Psoas muscle (tissue), 8 donors: ENCODE data around the gene POT1. TPM values are rescaled to one million over a fixed set of nuclear protein-coding genes. Genes with fewer than 3 reads are reported as not detected.
A peak's percentile ranks its signal among the peaks of the same experiment; 100 is the strongest.

Experiments used
- ATAC-seq, 4 donors: fragments of 200-7000 bp; cut with Tn5 transposase; one replicate each; pipeline ENCODE4 v1.9.1; 2020; ENCODE audit warnings: moderate library complexity in 3 of 4, mild to moderate bottlenecking in 2 of 4
- DNase-seq, 2 donors: peaks; one replicate each; pipeline ENCODE4 v3.0.0-alpha.2; 2020
- H3K27ac ChIP-seq: fragments of 200-600 bp; one replicate; pipeline ENCODE4 v1.8.0; 2022
- H3K27me3 ChIP-seq, 3 donors: fragments of 200-600 bp in 1 of 3; one replicate each; pipeline versions ENCODE4 v1.6.1 to v1.8.0; 2013 to 2022; ENCODE audit warnings: low read length in 2 of 3, mild to moderate bottlenecking in 2 of 3, moderate library complexity in 1 of 3; ENCODE audit not compliant: insufficient read depth in 3 of 3
- H3K36me3 ChIP-seq, 2 donors: fragments of 200-600 bp in 1 of 2; one replicate each; pipeline versions ENCODE4 v1.6.1 to v1.8.0; 2013 to 2022; ENCODE audit warnings: low read depth in 1 of 2, mild to moderate bottlenecking in 1 of 2, moderate library complexity in 1 of 2; ENCODE audit not compliant: insufficient read depth in 1 of 2
- H3K4me1 ChIP-seq: fragments of 200-600 bp; one replicate; pipeline ENCODE4 v1.8.0; 2022
- H3K4me3 ChIP-seq: fragments of 200-600 bp; one replicate; pipeline ENCODE4 v1.8.0; 2022; ENCODE audit warnings: mild to moderate bottlenecking
- H3K9me3 ChIP-seq: fragments of 200-600 bp; one replicate; pipeline ENCODE4 v1.8.0; 2022
- WGBS, 3 donors: extraction: QIAGEN DNeasy Blood & Tissue Kit; methylation state at CpG; one replicate each; pipeline versions ENCODE4 v1.1.6 to v1.1.7; 2013; 5-methylcytosine and 5-hydroxymethylcytosine counted together
- intact Hi-C, 2 donors: fragments of 100-400 bp; cut with DNase I; formaldehyde crosslinking; loops; one replicate each; pipeline versions ENCODE4 v1.11.0 to v1.14.2; 2022
- polyA plus RNA-seq, 3 donors: library from polyadenylated mRNA; stranded (reverse); fragments of 200-250 nt; gene quantifications; one replicate each; pipeline ENCODE4 v1.2.3, GENCODE V29; 2013
- total RNA-seq, 4 donors: library from RNA; stranded (reverse); fragmentation: NEBNext Ultra II Directional in 2 of 4; extraction: Animal tissue kit (Norgen Biotek cat#: 25700) in 2 of 4; gene quantifications; one replicate each; pipeline versions ENCODE4 v1.2.1 to v1.2.4, GENCODE V29; 2021 to 2023
- TF ChIP-seq, protein P1 (sequence below): fragments of 200-600 bp; IDR thresholded peaks from one replicate; pipeline ENCODE4 v1.8.0; 2022; ENCODE audit warnings: antibody characterized with exemption
- donor health status: healthy with polysubstance abuse.
- donor health status: DM: no; HTN: no; CAD: no; lungs with moderate emphysema.
- donor health status: Bipolar disorder and iron deficiency.
- donor health status: healthy.
- donor health status: DM: yes; HTN: yes; CAD: no.
- donor health status: DM: no; HTN: no; CAD: no.
- donor health status: DM: no; HTN: no; CAD: no.
- donor health status: DM: yes; HTN: yes; CAD: no.

POT1 gene
- total and polyA plus RNA-seq, 7 donors = 4.1 to 9.1 (median 6.5) TPM

DNA sequence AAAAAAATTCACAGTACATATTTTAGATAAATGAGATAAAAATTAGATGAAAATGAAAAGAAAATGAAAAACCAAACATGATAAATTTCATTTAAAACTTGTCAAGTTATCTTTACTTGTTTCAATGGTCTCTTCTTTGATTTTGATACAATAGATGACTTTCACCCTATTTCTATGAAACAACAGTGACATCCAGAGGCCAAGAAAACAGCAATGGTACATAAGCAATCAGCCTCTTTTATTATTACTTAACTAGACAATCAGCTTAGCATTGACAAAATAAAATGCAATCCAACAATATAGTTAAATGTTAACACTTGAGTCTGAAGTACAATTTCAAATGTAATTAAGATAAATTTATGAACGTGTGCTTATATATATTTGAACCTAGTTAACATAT lies 89.2 kb downstream of the POT1 start:
- H3K4me3 ChIP-seq = no peak overlapping the region
- H3K36me3 ChIP-seq = peaks cover 0 to 13% of the 10 kb centered on the region in 2 donors
- H3K9me3 ChIP-seq = no peaks in the 10 kb centered on the region
- no peaks in the 10 kb centered on the region for H3K27me3 ChIP-seq
- WGBS, 3 donors = 80 to 83% (median 81%) methylated on average over 1 of the region's 1 CpG
- TF ChIP-seq, protein P1, sequence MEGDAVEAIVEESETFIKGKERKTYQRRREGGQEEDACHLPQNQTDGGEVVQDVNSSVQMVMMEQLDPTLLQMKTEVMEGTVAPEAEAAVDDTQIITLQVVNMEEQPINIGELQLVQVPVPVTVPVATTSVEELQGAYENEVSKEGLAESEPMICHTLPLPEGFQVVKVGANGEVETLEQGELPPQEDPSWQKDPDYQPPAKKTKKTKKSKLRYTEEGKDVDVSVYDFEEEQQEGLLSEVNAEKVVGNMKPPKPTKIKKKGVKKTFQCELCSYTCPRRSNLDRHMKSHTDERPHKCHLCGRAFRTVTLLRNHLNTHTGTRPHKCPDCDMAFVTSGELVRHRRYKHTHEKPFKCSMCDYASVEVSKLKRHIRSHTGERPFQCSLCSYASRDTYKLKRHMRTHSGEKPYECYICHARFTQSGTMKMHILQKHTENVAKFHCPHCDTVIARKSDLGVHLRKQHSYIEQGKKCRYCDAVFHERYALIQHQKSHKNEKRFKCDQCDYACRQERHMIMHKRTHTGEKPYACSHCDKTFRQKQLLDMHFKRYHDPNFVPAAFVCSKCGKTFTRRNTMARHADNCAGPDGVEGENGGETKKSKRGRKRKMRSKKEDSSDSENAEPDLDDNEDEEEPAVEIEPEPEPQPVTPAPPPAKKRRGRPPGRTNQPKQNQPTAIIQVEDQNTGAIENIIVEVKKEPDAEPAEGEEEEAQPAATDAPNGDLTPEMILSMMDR = peak; percentile 12
- intact Hi-C loops = no loop called here
- no peaks in the 10 kb centered on the region for H3K4me1 ChIP-seq
- DNase-seq (no peak), ATAC-seq (no peak)
- no peak overlapping the region for H3K27ac ChIP-seq

DNA sequence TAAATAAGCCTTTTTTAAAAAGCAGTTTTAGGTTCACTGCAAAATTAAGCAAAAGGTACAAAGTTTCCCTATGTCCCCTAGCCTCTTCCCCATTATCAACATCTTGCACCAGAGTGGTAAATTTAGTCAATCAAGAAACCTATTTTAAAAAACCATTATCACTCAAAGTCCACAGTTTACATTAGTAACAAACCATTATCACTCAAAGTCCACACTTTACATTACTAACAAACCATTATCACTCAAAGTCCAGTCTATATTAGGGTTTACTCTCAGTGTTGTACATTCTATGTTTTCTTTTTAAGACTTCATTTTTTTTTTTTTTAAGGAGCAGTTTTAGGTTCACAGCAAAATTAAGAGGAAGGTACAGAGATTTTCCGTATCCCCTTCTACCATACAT lies 89.9 kb downstream of the POT1 start:
- Histone ChIP-seq H3K4me1 (no peaks in the 10 kb centered on the region), H3K27me3 (no peaks in the 10 kb centered on the region), H3K36me3 (peaks cover 0 to 9% of the 10 kb centered on the region in 2 donors), H3K4me3 (no peak overlapping the region), H3K27ac (no peak overlapping the region), H3K9me3 (no peaks in the 10 kb centered on the region)
- TF ChIP-seq, protein P1 = no peak
- DNase-seq (no peak), ATAC-seq (no peak)
- WGBS, 3 donors = 87 to 98% (median 95%) methylated on average over 1 of the region's 1 CpG
- intact Hi-C loops = no loop called here

DNA sequence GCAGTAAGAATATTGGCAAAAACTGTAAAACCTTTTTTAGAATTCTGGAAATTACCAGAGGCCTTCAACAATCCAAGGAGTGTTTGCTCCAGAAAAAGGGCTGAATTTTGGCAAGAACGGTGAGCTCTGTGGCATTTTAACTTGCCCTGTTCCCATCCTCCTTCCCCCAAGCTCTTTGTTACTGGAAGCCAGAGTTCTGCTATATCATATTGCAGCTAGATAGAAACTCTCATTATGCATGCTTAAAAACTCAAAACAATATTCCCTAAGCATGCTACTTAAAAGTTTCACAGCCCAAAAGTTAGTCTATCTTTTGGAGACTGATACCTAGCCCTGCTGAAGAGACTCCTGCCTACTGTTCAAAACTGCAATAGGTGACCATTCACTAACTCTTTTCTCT lies 93.5 kb downstream of the POT1 start:
- no peak for DNase-seq
- H3K27me3 ChIP-seq = no peaks in the 10 kb centered on the region
- no peaks in the 10 kb centered on the region for H3K9me3 ChIP-seq
- WGBS, 3 donors = 43 to 72% (median 54%) methylated on average over 1 of the region's 1 CpG
- intact Hi-C loops = no loop called here
- H3K4me1 ChIP-seq = no peaks in the 10 kb centered on the region
- H3K36me3 ChIP-seq = peaks cover 0 to 6% of the 10 kb centered on the region in 2 donors
- ATAC-seq = no peak
- no peak overlapping the region for H3K4me3 ChIP-seq
- TF ChIP-seq, protein P1 = no peak
- no peak overlapping the region for H3K27ac ChIP-seq

DNA sequence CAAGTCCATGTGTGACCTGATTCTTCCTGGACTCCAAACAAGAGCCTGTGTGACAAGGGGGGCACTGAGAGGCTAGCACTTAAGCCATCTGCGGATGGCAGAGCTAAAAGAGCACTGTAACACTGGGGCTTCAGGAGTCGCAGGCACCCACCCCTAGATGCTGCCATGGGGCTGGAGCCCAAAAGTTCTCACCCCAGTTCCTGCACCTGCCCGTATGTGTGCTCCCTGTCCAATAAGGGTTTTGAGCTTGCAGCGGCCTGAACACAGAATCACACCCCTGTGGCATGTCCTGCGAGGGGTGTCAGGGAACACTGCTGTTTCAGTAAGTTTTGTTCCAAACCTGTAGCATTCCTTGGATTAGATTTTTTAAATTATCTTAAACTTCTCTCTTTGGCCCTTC lies 110.8 kb downstream of the POT1 start:
- intact Hi-C loops = no loop called here
- no peaks in the 10 kb centered on the region for H3K4me1 ChIP-seq
- peaks cover 4 to 24% of the 10 kb centered on the region in 2 donors for H3K36me3 ChIP-seq
- no peak for DNase-seq
- H3K9me3 ChIP-seq = no peaks in the 10 kb centered on the region
- TF ChIP-seq, protein P1 = no peak
- no peak overlapping the region for H3K4me3 ChIP-seq
- 88 to 93% (median 91%) methylated on average over 5 of the region's 5 CpGs for WGBS, 3 donors
- no peak overlapping the region for H3K27ac ChIP-seq
- no peak for ATAC-seq
- H3K27me3 ChIP-seq = no peaks in the 10 kb centered on the region

DNA sequence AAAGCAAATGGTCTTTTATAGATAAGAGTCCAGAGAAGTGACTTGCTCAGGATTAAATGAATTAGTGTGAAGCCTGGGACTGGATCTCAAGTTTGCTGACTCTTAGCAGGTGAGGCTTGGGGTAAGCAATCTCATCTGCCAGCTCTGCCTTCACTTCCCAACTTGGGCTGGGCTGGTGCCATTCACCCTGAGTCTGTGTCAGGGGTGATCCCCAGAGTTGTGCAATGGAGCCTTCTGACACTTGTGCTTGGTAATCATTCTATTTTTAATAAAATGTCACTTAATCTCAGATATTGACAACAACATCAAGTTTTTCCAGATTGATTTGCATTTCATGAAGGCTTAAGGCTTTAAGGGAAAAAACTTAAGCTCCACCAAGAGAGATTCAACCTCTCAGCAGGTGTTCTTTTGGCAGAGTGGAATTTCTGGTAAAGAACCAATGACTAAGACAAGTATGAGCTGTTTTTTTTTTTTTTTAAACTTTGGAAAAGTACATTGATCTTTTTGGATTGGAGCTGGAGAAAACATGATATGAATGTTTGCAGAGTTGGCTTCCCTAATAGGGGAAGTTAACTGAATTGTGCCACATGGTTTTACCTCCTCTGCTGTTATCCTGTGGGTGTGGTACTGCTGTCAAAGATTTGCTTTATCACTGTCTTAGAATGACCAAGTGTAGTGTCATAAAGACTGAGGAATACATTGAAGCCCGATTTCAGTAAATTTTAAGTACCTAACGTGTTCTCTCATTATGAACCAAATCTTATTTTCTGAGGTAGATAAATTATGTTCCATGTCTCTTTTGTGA lies 115.4 kb downstream of the POT1 start:
- 85 to 89% (median 85%) methylated on average over 2 of the region's 2 CpGs for WGBS, 3 donors
- H3K27ac ChIP-seq = no peak overlapping the region
- no peaks in the 10 kb centered on the region for H3K36me3 ChIP-seq
- ATAC-seq (peak in 3 of 4 donors; percentile 46 to 52 (median 50)), DNase-seq (no peak)
- TF ChIP-seq, protein P1 = no peak
- no peaks in the 10 kb centered on the region for H3K27me3 ChIP-seq
- intact Hi-C loops = no loop called here
- H3K9me3 ChIP-seq = no peaks in the 10 kb centered on the region
- H3K4me3 ChIP-seq = no peak overlapping the region
- peaks cover 6% of the 10 kb centered on the region for H3K4me1 ChIP-seq
